GM19452 (cell line): ENCODE results near the gene SLC6A11.

Experiments used
- ATAC-seq: cut with Tn5 transposase; IDR thresholded peaks from one replicate; pipeline ENCODE4 v1.9.1; 2021; ENCODE audit not compliant: unreplicated experiment

SLC6A11 gene

DNA sequence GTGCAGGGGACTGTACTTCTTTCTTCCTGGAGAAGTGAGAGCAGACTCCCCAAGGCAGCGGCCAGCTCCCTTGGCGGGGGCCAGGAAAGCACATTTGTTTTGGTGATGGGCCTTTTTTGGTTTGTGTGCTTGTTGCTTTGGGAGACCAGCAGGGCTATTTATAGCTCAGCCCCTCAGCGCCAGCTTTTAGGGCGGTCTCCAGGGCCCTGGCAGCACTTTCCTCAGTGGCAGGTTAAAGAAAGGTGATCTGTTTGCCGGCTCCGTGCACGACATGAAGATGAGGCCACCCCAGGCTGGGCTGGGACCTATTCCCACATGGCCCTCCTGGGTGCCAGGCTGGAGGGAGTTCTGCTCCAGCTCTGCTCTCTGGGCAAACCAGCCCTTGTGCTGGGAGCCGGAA, 21.8 kb downstream of the SLC6A11 start:
- ATAC-seq: no peak

DNA sequence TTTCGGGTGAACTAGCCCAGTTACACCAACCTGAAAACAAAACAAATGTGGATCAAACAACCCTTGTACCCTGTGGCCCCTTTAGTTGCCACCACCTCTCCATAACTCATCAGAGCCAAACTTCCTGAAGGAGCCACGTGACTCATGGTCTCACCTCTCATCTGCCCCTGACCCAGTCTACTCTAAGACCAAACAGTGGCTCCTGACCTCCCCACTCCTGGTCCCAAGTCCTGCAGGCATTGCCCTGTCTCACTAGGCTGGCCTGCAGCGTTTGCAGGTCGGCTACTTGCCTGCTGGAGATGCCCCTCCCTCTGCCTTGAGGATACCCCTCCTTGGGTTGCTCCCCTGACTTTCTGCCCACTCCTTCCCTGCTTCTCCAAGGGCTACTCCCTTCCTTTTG, 23.1 kb downstream of the SLC6A11 start:
- ATAC-seq: no peak

DNA sequence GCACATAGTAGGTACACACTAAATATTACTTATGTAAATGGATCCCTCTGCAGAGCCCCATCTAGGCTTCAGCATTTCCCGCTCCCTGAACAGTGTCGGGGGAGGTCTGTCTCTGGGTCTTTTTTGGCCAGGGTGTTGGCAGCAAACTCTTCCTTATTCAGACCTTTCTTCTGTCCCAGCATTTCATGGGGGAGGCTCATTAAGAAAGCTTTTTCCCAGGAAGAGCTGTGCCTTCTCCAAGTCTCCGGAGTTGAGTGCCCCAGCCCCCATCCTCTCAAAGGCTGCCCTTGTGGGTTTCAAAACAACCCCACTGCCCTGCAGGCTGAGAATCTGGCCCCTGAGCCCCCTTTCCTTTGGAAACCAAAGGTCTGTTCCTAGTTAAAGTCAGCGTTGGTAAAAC, 25.1 kb downstream of the SLC6A11 start:
- ATAC-seq: no peak

DNA sequence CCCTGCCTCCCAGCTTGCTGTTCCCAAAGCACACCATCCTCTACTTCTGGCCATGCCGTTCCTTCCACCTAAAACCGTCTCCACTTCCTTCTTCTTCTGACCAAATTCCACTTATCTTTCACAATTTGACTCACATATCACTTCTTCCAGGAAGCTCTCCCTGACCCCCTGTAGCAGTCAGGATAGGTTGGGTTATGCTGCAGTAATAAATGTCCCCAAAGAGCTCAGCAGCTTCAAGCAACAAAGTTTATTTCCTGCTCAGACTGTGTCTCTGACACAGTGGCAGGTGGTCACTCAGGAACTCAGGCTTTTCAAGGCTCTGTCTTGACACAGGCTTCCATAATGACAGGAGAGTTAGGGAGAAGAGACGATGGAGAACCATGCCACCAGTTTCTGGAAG, 27.4 kb downstream of the SLC6A11 start:
- no peak for ATAC-seq

DNA sequence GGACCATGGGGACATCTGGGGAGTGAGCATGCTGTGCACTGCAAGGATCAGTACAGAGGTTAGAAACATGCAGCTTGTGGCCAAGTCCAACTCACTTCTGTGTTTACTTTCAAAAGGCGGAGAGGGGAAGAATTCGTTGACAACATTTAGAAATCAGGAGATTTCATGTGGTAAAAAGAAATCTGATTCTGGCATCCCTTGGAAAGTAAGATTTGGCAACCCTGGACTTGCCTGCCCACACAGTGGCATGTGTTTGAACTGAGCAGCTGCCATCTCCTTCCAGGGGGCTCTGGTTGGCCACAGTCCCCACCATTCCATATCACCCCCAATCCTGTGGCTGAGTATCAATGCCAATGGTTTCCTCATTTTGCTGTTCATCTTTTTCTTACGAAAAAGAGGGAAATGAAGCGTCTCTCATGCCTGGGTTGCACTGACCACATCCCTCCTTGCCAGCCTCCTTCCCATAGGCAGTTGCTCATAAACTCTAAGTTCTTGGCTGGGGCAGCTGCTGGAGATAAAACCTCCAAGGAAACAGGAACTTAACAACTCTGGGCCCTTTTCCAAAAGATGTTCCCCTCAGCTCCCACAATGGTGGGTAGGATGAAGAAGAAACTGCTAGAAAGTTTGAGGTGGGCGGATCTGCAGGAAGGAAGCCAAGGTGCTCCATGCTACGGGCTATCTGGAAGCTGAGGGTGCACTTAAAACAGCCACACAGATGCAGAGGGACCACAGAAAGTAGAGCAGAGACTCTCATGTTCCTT, 29.2 kb downstream of the SLC6A11 start:
- ATAC-seq: no peak

DNA sequence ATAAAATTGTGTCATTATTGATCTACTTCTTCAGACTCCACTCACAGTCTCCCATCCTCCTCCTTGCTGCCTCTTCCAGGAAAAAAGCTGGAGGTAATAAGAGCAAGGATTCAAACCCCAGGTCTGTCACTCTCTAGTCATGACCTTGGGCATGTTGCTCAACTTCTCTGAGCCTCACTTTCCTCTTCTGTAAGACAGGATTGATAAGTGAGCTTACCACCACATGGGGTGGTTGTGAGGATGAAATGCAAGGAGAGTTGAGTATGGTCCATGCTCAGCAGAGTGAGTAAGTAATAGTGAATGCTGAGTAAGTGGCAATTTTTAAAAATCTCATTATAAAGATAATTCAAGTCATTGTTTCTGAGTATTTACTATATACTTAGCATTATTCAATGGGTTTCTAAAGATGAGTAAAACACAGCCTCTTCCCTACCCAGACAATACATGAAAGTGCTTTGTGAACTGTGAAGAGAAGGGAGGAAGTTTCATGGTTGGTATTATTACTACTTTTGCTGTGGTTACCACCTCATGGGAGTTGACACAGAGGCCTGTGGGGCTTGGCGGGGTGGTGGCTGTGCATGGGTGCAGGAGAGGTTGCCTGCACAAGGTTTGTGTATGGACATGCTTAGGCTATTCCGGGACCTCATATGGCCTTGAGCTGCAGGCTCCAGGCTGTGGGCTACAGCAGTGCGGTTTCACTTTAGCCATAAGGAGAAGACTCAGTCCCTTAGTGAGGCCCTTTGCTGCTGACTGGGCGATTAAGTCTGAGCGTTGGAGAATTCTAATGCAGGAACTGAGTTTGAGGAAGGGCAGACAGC, 30.0 kb downstream of the SLC6A11 start:
- peak; percentile 70 for ATAC-seq

DNA sequence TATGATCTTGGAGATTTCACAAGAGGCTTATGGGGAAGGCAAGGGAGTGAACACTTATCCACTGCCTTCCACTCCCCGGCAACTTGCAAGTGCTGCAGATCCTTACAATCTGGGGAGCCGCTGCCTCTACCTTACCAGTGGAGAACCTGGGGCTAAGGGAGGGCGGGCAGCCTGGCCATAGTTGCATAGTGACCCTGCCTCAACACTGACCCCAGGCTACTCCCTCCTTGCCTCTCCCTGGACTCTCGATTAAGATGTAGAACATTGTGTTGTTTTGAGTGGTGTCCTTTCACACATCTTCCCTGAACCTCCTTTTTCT, 30.6 kb downstream of the SLC6A11 start:
- ATAC-seq: no peak

DNA sequence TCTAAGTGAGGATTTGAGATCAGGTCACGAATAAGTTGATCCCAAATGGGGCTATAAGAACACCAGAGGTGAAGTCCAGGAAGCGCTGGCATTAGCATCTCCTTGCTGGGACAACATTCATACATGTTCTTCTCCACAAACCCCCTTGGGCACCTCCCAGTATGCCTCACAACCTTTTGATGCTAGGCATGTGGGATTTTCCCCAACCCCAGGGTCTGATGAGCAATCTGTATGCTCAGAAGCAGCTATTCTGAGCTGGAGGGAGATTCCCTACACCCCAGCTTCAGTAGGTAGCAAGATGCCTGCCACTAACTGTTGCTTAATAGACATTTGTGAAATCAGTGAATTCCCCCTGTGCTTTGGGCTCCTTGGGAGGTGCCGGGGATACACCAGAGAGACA, 32.2 kb downstream of the SLC6A11 start:
- no peak for ATAC-seq

DNA sequence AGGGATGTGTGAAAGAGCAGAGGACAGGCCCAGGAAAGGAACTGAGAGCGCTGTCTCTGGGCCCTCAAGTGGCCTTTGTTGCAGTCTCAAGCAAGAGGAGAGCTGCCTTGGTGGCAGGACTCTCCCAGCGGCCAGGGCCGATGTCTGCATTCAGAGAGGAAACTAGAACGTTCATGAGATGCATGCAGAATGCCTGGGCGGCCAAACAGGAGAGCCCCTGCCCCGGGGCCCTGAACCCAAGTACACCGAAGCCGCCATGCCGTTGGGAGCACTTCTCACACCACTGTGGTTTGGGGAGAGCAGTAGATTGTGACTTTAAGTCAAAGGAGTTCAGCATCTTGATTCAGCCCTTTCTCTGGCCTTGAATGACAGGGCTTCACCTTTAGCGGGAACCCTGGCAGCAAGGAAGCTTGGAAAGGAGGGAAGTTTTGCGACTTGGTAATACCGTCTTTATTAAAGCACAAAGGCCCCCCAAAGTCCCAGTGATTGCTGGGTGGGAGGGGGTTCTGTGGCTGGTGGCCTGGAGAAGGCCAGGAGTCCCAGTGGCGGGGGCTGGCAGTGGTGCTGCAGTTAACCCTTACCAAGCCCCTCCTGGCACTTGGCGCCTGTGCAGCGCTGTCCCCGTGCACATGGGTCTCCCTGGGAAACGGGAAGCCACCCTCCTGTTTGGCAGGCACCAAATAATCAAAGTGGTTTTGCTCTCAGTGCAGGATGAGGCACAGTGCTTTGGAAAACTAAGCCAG, 36.2 kb downstream of the SLC6A11 start:
- ATAC-seq: no peak

DNA sequence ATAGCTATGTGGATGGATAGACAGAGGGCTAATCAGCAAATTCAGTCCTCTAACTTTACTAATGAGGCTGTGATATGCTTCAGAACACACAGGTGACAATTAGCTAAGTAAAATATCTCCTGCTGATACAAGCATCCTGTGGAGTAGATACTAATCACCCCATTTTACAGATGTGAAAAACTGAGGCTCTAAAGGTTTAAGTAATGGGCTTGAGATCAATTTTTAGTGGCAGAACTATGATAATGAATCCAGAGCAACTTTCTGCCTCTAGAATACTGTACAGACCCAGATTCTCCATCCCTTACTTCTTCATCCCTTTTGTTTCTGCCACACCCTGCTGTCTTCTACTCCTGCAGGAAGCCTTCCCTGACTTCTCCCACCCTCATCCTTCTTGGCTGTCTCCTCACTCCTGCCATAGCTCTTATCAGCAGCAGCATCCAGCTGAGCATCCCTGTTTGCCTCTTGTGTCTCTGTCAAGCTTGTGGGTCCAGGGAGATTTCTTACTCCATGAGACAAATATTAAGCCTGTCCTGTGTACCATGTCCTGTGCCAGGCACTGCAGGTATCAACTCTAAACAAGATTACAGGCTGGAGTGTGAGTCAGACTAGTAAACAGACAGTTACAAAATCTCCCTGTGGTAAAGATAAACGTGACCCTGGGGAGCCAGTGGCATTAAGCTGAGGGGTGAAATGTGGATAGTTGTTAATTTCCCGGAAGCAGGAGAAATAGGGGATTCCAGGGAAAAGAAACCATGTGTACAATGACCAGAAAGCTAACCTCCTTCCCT, 39.2 kb downstream of the SLC6A11 start:
- ATAC-seq: no peak

DNA sequence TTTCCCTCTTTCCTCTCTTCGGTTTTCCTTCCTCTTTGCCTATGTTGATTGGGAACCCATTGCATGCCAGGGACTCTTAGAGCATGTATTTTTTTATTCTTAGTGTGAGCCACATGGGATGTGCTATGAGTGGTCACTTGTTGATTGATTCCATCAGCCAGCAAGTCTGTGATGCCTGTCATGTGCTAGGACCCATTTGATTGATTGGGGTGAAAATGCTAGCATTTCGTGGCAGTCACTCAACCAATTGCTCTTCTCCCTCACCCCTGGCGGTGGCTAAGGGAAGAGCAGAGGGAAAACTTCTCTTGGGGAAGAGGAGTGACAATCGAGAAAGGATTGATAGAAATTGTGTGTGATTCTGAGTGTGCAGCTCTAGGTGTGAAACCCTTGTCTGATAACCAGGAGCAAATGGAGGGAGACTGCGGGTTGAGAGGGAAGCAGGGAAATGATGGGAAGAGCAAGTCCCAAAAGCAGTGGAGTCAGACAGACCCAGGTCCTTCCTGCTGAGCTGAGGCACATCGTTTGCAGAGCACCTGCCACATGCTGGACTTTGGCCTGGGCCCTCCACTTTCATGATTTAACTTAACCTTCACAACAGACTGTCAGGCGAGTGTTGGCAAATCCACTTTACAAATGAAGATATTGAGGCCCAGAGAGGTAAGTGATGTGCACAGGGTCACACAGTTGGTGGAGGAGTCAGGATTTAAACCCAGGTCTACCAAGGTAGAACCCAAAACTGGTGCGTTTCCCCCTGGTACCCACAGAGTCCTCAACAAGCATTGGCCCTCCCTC, 40.0 kb downstream of the SLC6A11 start:
- no peak for ATAC-seq

DNA sequence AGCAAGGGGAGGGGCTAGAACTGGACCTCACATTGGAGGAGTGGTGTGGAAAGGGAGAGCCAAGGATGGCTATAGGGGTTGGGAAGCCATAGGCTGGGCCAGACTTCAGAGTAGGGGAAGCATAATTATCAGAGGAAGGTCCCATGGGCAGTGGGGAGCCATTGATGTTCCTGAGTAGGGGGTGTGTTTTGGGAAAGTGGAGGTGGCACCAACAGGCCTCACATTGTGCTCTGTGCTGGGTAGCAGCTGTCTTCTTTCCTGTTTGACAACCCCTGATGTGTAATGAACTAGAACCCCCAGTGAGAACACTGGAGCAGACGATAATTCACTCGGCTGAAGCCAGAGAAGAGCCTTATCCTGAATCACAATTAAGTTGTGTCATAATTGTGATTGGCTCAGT, 41.2 kb downstream of the SLC6A11 start:
- ATAC-seq: no peak

DNA sequence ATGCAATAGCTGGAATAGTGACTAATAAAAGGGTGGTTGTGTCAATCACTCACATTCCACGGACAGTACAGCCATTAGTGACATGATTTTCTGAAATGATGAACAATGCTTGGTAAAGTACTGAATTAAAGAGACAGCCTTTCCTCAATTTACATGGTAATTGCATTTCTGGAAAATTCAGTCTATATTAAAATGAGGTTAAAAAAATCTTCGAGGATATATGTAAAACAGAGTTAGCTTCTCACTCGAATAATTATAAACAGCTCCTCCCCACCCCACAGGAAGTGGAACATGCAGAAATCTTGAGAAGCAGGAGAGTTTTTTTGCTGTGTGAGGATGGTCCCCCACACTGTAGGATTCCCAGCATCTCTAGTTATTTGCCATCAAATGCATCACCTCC, 42.1 kb downstream of the SLC6A11 start:
- ATAC-seq: no peak

DNA sequence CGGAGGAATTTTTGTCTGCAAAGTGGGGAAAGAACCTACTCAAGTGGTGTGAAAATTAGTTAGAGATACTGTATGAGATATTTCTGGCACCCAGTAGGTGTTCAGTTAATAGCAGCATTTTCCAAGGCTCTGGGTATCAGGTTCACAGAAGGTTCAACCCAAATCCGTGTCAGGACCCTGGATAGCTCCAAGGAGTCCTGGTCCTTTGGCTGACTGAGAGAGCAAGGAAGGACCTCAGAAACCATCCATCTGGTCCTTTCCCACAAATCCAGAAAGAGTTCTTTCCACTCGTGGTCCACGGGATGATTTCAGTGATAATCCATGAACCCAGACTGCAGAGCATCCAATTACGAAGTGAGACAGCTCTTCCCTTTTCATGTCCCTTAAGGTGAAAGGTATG, 51.4 kb downstream of the SLC6A11 start:
- ATAC-seq: no peak

DNA sequence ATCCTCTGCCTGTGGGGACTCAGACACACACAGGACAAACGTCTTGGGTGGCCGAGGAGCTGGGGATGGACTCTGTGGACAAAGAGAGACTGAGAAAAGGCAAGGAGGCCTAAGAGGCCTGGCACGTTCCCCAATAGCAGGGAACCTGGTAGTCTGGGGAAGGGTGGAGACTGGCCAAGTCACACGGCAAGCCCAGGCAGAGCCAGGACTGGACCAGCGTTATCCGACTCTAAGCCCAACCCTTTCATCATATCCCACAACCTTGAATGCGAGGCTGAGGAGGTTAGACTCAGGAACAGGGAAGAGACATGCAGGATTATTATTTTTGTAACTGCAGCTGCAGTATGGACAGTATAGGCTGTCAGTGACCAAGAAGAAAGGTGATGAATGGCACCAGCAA, 53.4 kb downstream of the SLC6A11 start:
- no peak for ATAC-seq

DNA sequence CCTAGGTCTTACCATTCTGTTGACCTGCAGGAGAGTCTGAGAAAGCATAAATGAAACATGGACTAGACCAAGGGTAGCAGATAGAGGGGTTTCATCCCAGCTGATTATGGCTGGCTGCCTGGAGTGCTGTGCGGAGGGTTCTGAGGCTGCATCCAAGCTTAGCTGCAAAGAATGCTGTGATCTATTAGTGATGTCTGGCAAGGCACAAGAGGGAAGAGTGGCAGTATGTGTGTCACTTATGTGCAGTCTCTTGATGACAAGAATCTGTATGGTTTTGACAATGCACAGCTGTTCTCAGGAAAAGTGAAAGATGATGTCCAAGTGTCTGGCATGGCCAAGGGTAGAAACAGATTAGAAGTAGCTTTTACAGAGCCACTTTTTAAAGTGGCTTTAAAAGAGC, 54.3 kb downstream of the SLC6A11 start:
- ATAC-seq: no peak

DNA sequence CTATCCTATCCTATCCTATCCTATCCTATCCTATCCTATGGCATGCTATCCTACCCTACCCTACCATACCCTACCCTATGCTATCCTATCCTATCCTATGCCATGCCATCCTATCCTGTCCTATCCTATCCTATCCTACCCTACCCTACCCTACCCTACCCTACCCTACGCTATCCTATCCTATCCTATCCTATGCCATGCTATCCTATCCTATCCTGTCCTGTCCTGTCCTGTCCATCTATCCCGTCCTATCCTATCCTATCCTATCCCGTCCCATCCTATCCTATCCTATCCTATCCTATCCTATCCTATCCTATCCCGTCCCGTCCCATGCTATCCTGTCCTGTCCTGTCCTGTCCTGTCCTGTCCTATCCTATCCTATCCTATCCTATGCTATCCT, 57.4 kb downstream of the SLC6A11 start:
- no peak for ATAC-seq

DNA sequence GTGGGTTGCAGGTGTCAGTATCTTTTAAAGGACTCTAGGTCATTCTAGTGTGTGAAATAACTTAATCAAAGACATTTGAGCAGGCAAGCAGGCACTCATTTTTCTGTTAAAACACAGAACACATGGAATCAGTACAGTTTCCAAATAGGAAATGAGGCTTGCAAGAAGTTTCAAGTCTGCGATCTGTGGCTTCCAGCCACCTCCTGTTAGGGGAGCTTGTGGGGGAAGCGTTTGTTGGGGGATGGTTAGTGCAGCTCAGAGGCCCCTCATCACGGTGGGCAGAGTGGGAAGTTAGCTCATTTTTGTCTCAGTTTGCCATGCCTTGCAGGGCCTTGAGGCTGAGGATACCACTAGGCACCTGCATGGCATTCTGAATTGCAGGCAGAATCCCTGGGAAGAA, 59.9 kb downstream of the SLC6A11 start:
- ATAC-seq: no peak

DNA sequence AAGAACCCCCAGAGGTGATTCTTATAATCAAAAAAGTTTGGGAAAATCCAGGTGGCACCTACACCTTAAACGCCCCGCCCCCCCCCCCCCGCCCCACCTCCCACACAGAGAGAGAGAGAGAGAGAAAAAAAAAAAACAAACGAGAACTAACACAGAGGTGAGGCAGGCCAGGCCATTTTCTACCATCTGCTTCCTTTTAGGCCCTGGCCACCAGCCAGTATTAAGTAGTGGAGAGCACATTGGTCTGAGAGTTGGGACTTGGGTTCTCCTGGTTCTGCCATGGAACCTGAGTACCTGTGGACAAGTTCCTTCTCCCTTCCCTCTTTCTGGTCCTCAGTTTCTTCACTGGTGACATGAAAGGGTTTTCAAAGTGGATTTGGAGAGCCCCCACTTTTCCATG, 60.6 kb downstream of the SLC6A11 start:
- no peak for ATAC-seq

DNA sequence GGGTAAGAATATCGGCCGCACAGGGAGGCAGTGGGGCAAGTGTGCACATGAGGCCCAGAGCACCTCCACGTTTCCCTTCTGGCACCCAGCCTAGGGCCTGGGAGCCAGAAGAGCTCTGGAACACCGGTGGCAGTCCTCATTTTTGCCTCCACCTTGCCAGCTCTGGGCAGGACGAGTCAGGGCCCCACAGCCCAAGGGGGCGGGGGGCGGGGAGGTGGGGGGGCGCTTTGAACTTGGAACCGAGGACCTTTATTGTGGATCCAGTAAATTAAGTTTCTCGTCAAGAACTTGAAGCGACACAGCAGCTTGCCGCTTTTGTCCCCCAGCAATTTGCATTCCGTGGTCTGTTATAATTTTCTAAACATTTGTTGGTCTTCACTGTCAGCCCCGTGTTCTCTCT, 66.8 kb downstream of the SLC6A11 start:
- no peak for ATAC-seq
